Naive B cell (primary cell): ENCODE measurements around the gene RAET1G. TPM values are rescaled to one million over a fixed set of nuclear protein-coding genes. Genes with fewer than 3 reads are reported as not detected.
"Not testable (repeated sequence)": the region's sequence is repeated elsewhere in the genome, so short reads cannot be mapped to it uniquely, and the experiment has no call there.

ENCODE experiments used
- ATAC-seq, 2 donors: fragments of 150-1000 bp; cut with Tn5 transposase; 2 replicates each; pipeline ENCODE4 v1.10.0; 2021; ENCODE audit warnings: low read depth in 2 of 2, mild to moderate bottlenecking in 2 of 2, moderate library complexity in 2 of 2
- DNase-seq: peaks from one replicate; pipeline ENCODE4 v3.0.0; 2022
- H3K27ac Mint-ChIP-seq, 6 donors: one replicate each; pipeline ENCODE4 v1.8.0; 2020 to 2022; ENCODE audit warnings: mild to moderate bottlenecking in 6 of 6, mixed read lengths in 6 of 6, moderate library complexity in 5 of 6, inconsistent platforms in 2 of 6
- H3K27me3 Mint-ChIP-seq, 3 donors: one replicate each; pipeline ENCODE4 v1.8.0; 2021 to 2022; ENCODE audit warnings: mixed read lengths in 3 of 3, mild to moderate bottlenecking in 1 of 3
- H3K36me3 Mint-ChIP-seq, 2 donors: one replicate each; pipeline ENCODE4 v1.8.0; 2020 to 2022; ENCODE audit warnings: mixed read lengths in 2 of 2, inconsistent platforms in 1 of 2, mild to moderate bottlenecking in 1 of 2
- H3K4me1 Mint-ChIP-seq, 3 donors: one replicate each; pipeline ENCODE4 v1.8.0; 2020 to 2022; ENCODE audit warnings: mixed read lengths in 3 of 3, inconsistent platforms in 1 of 3, mild to moderate bottlenecking in 1 of 3, moderate library complexity in 1 of 3
- H3K4me3 Mint-ChIP-seq, 8 donors: one replicate each; pipeline ENCODE4 v1.8.0; 2020 to 2022; ENCODE audit warnings: mild to moderate bottlenecking in 8 of 8, mixed read lengths in 8 of 8, moderate library complexity in 8 of 8, inconsistent platforms in 2 of 8
- H3K9me3 Mint-ChIP-seq, 7 donors: one replicate each; pipeline ENCODE4 v1.8.0; 2020 to 2022; ENCODE audit warnings: mixed read lengths in 7 of 7, mild to moderate bottlenecking in 5 of 7, inconsistent platforms in 2 of 7, moderate library complexity in 1 of 7
- polyA plus RNA-seq, 6 donors: library from polyadenylated mRNA; unstranded; fragments of 300-500 nt; fragmentation: Illumina TruSeq; gene quantifications; one replicate each; pipeline ENCODE4 v1.2.3, GENCODE V29; 2021; ENCODE audit warnings: low read depth in 6 of 6

Gene RAET1G
- polyA plus RNA-seq, 6 donors from 2014 or later, result not detected

GRCh38 chr6:149938571-149939355 is 15.8 kb upstream of the RAET1G start:
- Mint-ChIP-seq H3K4me3 (peak overlapping the region; percentile 70 to 92 (median 86)), H3K4me1 (peaks cover 21 to 56% (median 43%) of the 10 kb centered on the region in 3 donors), H3K27me3 (peaks cover 78 to 100% (median 87%) of the 10 kb centered on the region in 3 donors), H3K36me3 (no peaks in the 10 kb centered on the region), H3K27ac (peak overlapping the region; percentile 95 to 99 (median 98)), H3K9me3 (peaks cover 0 to 10% (median 2%) of the 10 kb centered on the region in 7 donors)
- ATAC-seq (peak; percentile 72), DNase-seq (peak; percentile 86)

- Mint-ChIP-seq H3K4me3 (peak overlapping the region; percentile 70 to 92 (median 86)), H3K4me1 (peaks cover 21 to 56% (median 43%) of the 10 kb centered on the region in 3 donors)
- DNase-seq, result not testable (repeated sequence)
Observed at GRCh38 chr6:149938013-149938570, 15.2 kb upstream of the RAET1G start.

GRCh38 chr6:149936743-149937142 is 13.8 kb upstream of the RAET1G start:
- peaks cover 0 to 10% (median 2%) of the 10 kb centered on the region in 7 donors for H3K9me3 Mint-ChIP-seq
- H3K4me1 Mint-ChIP-seq, result peaks cover 14 to 46% (median 32%) of the 10 kb centered on the region in 3 donors
- ATAC-seq, result no peak
- H3K4me3 Mint-ChIP-seq, result no peak overlapping the region
- DNase-seq, result no peak
- no peaks in the 10 kb centered on the region for H3K36me3 Mint-ChIP-seq
- peaks cover 77 to 99% (median 87%) of the 10 kb centered on the region in 3 donors for H3K27me3 Mint-ChIP-seq
- peak overlapping the region in 5 of 6 donors; percentile 33 to 97 (median 90) for H3K27ac Mint-ChIP-seq

More at GRCh38 chr6:149938013-149938570, 15.2 kb upstream of the RAET1G start:
- peak; percentile 15 to 17 for ATAC-seq
- peaks cover 0 to 10% (median 2%) of the 10 kb centered on the region in 7 donors for H3K9me3 Mint-ChIP-seq
- H3K36me3 Mint-ChIP-seq, result not testable (repeated sequence)
- peaks cover 79 to 100% (median 87%) of the 10 kb centered on the region in 3 donors for H3K27me3 Mint-ChIP-seq
- H3K27ac Mint-ChIP-seq, result peak overlapping the region; percentile 95 to 99 (median 98)

DNA sequence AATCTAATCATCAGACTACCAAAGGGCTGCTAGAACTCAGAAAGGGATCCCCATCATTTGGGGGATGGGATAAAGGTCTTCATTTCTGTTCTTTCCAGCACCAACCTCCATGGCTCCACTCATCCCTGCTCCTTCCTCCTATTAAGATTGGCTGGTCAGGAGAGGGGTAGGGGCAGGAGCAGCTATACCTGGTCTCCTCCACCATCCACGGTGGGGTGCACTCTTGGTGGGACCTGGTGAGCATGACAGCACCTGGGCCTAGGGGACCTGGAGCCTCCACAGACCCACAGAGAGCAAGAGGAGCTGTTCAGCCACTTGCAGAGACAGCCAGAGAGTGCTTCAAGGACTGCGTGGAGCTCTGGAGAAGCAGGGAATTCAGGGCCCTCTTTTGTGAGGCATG is 12.7 kb upstream of the RAET1G start:
- peaks cover 78 to 99% (median 93%) of the 10 kb centered on the region in 3 donors for H3K27me3 Mint-ChIP-seq
- H3K4me1 Mint-ChIP-seq, result peaks cover 10 to 37% (median 24%) of the 10 kb centered on the region in 3 donors
- DNase-seq (no peak), ATAC-seq (no peak)
- H3K36me3 Mint-ChIP-seq, result no peaks in the 10 kb centered on the region
- H3K4me3 Mint-ChIP-seq, result no peak overlapping the region
- H3K27ac Mint-ChIP-seq, result peak overlapping the region in 1 of 6 donors; percentile 70
- peaks cover 0 to 7% (median 2%) of the 10 kb centered on the region in 7 donors for H3K9me3 Mint-ChIP-seq

DNA sequence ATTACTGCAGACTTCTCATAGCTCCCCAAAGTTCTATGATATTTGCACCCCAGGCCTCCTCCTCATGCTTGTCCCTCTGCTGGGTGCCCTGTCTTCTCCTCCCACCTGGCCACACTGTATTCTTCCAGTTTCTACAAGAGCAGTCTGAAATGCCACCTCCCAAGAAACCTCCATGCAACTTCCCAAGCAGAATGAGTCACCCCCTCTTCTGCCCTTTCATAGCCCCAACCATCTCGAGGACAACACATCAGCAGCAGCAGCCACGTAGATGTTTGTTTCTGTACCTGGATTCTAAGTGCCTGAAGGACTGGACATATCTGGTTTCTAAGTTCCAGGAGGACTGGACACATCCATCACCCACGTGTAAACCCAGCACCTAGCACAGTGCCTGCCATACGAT is 12.3 kb upstream of the RAET1G start:
- ATAC-seq, result no peak
- H3K27ac Mint-ChIP-seq, result peak overlapping the region in 1 of 6 donors; percentile 70

DNA sequence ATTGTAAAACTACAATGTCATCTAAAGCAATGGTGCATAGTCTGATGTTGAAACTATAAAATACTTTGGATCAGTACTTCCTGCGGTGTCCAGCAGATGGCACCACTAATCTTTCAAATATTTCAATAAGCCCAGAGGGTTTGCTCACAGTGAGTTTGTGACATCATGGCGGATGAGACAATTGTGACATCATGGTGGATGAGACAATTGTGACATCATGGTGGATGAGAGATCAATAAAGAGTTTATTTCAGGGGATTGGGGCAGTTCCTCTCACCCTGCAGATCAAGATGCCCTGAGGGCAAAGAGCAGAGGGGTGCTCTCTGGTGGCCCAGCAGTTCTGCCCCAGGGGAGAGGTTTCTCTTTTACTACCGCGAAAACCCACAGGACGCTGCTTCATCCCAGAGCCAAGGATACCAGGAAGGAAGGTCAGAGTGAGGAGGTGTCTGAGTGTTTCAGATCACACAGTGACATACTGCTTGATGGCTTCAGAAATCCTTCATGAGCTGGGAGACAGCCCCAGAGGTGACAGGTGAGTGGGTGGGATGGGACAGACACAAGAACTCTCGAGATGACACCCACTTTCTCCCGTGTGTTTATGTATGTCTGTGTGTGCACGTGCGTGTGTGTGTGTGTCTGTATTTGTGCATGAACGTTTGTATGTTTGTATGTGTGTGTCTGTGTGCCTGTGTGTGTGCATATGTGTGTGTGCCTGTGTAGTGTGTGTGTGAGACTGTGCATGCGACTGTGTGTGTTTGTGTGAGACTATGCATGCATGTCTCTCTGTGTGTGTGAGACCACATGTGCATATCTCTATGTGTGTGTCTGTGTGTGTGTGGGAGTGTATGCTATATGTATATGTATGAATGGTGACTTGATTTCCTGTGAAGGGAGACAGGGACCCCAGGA is 11.6 kb upstream of the RAET1G start:
- no peaks in the 10 kb centered on the region for H3K36me3 Mint-ChIP-seq
- H3K27me3 Mint-ChIP-seq, result peaks cover 80 to 99% (median 93%) of the 10 kb centered on the region in 3 donors
- ATAC-seq (peak in 1 of 2 donors; percentile 22), DNase-seq (peak; percentile 69)
- peaks cover 0 to 7% (median 2%) of the 10 kb centered on the region in 7 donors for H3K9me3 Mint-ChIP-seq
- H3K27ac Mint-ChIP-seq, result peak overlapping the region in 3 of 6 donors; percentile 0 to 75 (median 49)
- H3K4me3 Mint-ChIP-seq, result peak overlapping the region in 1 of 8 donors; percentile 7
- peaks cover 10 to 25% (median 24%) of the 10 kb centered on the region in 3 donors for H3K4me1 Mint-ChIP-seq

More for the DNA sequence above, 12.3 kb upstream of the RAET1G start:
- DNase-seq, result no peak
- Mint-ChIP-seq H3K9me3 (peaks cover 0 to 7% (median 2%) of the 10 kb centered on the region in 7 donors), H3K36me3 (no peaks in the 10 kb centered on the region), H3K4me3 (peak overlapping the region in 1 of 8 donors; percentile 59), H3K27me3 (peaks cover 78 to 99% (median 93%) of the 10 kb centered on the region in 3 donors), H3K4me1 (peaks cover 10 to 32% (median 24%) of the 10 kb centered on the region in 3 donors)

DNA sequence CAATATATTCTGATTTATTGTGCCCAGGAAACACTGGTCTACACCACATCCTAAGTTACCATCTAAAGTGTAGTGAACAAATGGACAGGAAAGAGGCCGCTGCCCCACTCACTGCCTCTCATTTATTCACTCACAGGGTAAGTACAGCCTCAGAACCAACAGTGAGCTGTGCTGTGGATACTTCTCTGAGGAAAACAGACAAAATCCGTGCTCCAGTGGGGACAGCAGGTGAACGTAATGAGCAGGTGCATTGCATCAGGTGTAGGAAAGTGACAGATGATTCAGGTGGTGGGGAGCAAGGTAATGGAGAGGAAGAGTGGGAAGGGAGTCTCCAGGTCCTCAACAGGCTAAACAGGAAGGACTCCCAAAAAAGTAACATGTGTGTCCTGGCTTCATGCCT is 10.5 kb upstream of the RAET1G start:
- no peak for ATAC-seq
- H3K36me3 Mint-ChIP-seq, result no peaks in the 10 kb centered on the region
- H3K27ac Mint-ChIP-seq, result no peak overlapping the region
- H3K4me1 Mint-ChIP-seq, result peaks cover 4 to 17% (median 14%) of the 10 kb centered on the region in 3 donors
- H3K9me3 Mint-ChIP-seq, result peaks cover 0 to 4% (median 0%) of the 10 kb centered on the region in 7 donors
- H3K4me3 Mint-ChIP-seq, result no peak overlapping the region
- H3K27me3 Mint-ChIP-seq, result peaks cover 82 to 99% (median 95%) of the 10 kb centered on the region in 3 donors
- DNase-seq, result no peak

- no peaks in the 10 kb centered on the region for H3K36me3 Mint-ChIP-seq
Observed at GRCh38 chr6:149933036-149933435, 10.1 kb upstream of the RAET1G start.

DNA sequence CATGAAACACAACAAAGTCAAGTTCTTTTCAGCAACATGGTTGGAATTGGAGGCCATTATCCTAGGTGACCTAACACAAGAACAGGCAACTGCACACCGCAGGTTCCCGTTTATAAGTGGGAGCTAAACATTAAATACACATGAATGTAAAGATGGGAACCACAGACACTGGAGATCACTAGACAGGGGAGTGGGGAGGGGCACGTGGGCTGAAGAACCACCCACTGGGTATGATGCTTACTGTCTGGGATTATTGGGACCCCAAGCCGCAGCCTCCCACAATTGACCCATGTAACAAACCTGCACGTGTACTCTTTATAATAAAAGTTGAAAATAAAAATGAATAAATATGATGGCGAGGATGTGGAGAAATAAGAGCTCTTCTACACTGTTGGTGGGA is 8.6 kb upstream of the RAET1G start:
- peaks cover 0 to 9% (median 0%) of the 10 kb centered on the region in 7 donors for H3K9me3 Mint-ChIP-seq
- H3K27me3 Mint-ChIP-seq, result peaks cover 86 to 98% (median 96%) of the 10 kb centered on the region in 3 donors
- H3K36me3 Mint-ChIP-seq, result peaks cover 0 to 1% of the 10 kb centered on the region in 2 donors
- DNase-seq, result no peak
- H3K4me3 Mint-ChIP-seq, result no peak overlapping the region
- peaks cover 3 to 5% (median 4%) of the 10 kb centered on the region in 3 donors for H3K4me1 Mint-ChIP-seq
- H3K27ac Mint-ChIP-seq, result no peak overlapping the region
- ATAC-seq, result no peak

More at GRCh38 chr6:149933036-149933435, 10.1 kb upstream of the RAET1G start:
- ATAC-seq, result no peak
- Mint-ChIP-seq H3K27me3 (peaks cover 86 to 99% (median 99%) of the 10 kb centered on the region in 3 donors), H3K4me3 (no peak overlapping the region), H3K27ac (no peak overlapping the region), H3K4me1 (peaks cover 4 to 13% (median 10%) of the 10 kb centered on the region in 3 donors), H3K9me3 (peaks cover 0 to 4% (median 0%) of the 10 kb centered on the region in 7 donors)
- DNase-seq, result no peak

- peaks cover 0 to 7% of the 10 kb centered on the region in 2 donors for H3K36me3 Mint-ChIP-seq
- H3K4me3 Mint-ChIP-seq, result no peak overlapping the region
- no peak for DNase-seq
- peak in 1 of 2 donors; percentile 32 for ATAC-seq
- H3K4me1 Mint-ChIP-seq, result peaks cover 8 to 10% (median 9%) of the 10 kb centered on the region in 3 donors
- peaks cover 83 to 99% (median 96%) of the 10 kb centered on the region in 3 donors for H3K27me3 Mint-ChIP-seq
- peaks cover 0 to 11% (median 0%) of the 10 kb centered on the region in 7 donors for H3K9me3 Mint-ChIP-seq
- no peak overlapping the region for H3K27ac Mint-ChIP-seq
Observed at GRCh38 chr6:149929422-149929821, 6.5 kb upstream of the RAET1G start.

DNA sequence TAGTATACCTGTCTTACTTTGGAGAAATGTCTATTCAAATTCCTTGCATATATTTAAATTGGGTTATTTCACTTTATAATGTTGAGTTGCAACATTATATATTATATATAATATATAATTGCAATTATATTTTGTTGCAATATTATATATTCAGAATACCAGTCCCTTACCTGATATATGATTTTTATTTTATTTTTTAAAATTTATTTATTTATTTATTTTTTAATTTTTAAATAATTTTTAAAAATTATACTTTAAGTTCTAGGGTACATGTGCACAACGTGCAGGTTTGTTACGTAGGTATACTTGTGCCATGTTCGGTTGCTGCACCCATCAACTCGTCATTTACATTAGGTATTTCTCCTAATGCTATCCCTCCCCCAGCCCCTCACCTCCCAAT is 4.1 kb upstream of the RAET1G start:
- H3K4me3 Mint-ChIP-seq, DNase-seq, ATAC-seq, H3K27ac Mint-ChIP-seq, H3K36me3 Mint-ChIP-seq: not testable (repeated sequence)
- H3K4me1 Mint-ChIP-seq, result peaks cover 18 to 26% (median 20%) of the 10 kb centered on the region in 3 donors
- H3K9me3 Mint-ChIP-seq, result peaks cover 0 to 21% (median 5%) of the 10 kb centered on the region in 7 donors
- peaks cover 79 to 99% (median 97%) of the 10 kb centered on the region in 3 donors for H3K27me3 Mint-ChIP-seq

- H3K4me3 Mint-ChIP-seq, result peak overlapping the region in 4 of 8 donors; percentile 29 to 73 (median 39)
- peaks cover 0 to 14% of the 10 kb centered on the region in 2 donors for H3K36me3 Mint-ChIP-seq
- peaks cover 18 to 30% (median 24%) of the 10 kb centered on the region in 3 donors for H3K4me1 Mint-ChIP-seq
- H3K27ac Mint-ChIP-seq, result peak overlapping the region in 1 of 6 donors; percentile 75
- peaks cover 0 to 21% (median 5%) of the 10 kb centered on the region in 7 donors for H3K9me3 Mint-ChIP-seq
- DNase-seq (no peak), ATAC-seq (peak; percentile 42 to 54)
- H3K27me3 Mint-ChIP-seq, result peaks cover 81 to 99% (median 97%) of the 10 kb centered on the region in 3 donors
Observed at GRCh38 chr6:149925974-149926777, 3.3 kb upstream of the RAET1G start.
